Vagina (tissue), 2 donors: ENCODE measurements around the gene NUP210.

Experiments
- POLR2A ChIP-seq, 2 donors: fragments of 450-650 bp; IDR thresholded peaks; one replicate each; pipeline ENCODE4 v1.6.1; 2017; ENCODE audit warnings: antibody characterized with exemption in 2 of 2, mild to moderate bottlenecking in 2 of 2, moderate library complexity in 2 of 2
- POLR2AphosphoS5 ChIP-seq, 2 donors: sonication (generic); formaldehyde crosslinking; IDR thresholded peaks; one replicate each; pipeline ENCODE4 v1.9.0; 2017; ENCODE audit warnings: antibody characterized with exemption in 2 of 2, mild to moderate bottlenecking in 2 of 2, low read depth in 1 of 2; ENCODE audit not compliant: insufficient read depth in 1 of 2
- TF ChIP-seq, protein P1 (sequence below), 3 experiments: fragments of 450-650 bp in 2 of 3; fragments of 200-600 bp in 1 of 3; sonication (generic) in 1 of 3; IDR thresholded peaks; one replicate each; pipeline ENCODE4 v1.5.1; 2017 to 2019; ENCODE audit warnings: antibody characterized with exemption in 3 of 3, mild to moderate bottlenecking in 2 of 3, moderate library complexity in 2 of 3

DNA sequence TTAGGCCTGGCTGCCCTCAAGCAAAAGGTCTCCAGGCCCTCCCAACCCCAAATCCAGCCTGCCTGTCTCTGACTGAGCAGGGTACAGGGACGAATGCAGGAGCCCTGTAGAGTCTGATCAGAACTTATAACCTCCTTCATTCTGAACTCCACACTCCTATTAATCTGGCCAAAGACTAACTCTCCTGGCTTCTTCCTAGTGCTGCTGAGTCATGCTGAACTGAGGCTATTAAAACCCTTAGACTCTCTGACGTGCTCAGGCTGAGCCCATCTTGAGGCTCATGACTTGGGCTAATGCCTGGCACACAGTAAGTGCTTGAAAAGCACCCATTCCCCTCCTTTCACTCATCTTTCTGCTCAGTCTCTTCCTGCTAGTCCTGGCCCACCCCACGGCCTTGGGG is 81.9 kb downstream of the NUP210 start:
- TF ChIP-seq POLR2A (IDR thresholded peaks at IDR 0.05) (no peak), POLR2AphosphoS5 (IDR thresholded peaks at IDR 0.05; ENCODE audit: insufficient read depth in 1 of 2, low read depth in 1 of 2) (no peak)
- TF ChIP-seq, protein P1, sequence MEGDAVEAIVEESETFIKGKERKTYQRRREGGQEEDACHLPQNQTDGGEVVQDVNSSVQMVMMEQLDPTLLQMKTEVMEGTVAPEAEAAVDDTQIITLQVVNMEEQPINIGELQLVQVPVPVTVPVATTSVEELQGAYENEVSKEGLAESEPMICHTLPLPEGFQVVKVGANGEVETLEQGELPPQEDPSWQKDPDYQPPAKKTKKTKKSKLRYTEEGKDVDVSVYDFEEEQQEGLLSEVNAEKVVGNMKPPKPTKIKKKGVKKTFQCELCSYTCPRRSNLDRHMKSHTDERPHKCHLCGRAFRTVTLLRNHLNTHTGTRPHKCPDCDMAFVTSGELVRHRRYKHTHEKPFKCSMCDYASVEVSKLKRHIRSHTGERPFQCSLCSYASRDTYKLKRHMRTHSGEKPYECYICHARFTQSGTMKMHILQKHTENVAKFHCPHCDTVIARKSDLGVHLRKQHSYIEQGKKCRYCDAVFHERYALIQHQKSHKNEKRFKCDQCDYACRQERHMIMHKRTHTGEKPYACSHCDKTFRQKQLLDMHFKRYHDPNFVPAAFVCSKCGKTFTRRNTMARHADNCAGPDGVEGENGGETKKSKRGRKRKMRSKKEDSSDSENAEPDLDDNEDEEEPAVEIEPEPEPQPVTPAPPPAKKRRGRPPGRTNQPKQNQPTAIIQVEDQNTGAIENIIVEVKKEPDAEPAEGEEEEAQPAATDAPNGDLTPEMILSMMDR (IDR thresholded peaks at IDR 0.05), result no peak
